OCI-LY7 (cell line): Measurements from ENCODE around the gene ERMP1. TPM values are rescaled to one million over a fixed set of nuclear protein-coding genes. Genes with fewer than 3 reads are reported as not detected.
A peak's percentile ranks its signal among the peaks of the same experiment; 100 is the strongest.

Source experiments
- BruUV-seq: library from RNA; stranded (reverse); fragments of 400-500 nt; replicated peaks from 2 replicates; lab custom pipeline; 2021; lab: Mats Ljungman, UMichigan
- CTCF ChIA-PET: fragments of 300-600 bp; sonication (Branson Sonifier 250); formaldehyde crosslinking; loops from one replicate; lab custom pipeline; 2022; ENCODE audit warnings: antibody characterized with exemption; ENCODE audit not compliant: unreplicated experiment; lab: Charles Lee
- POLR2A ChIA-PET: fragments of 300-600 bp; sonication (Branson Sonifier 250); formaldehyde crosslinking; loops from one replicate; lab custom pipeline; 2022; ENCODE audit warnings: antibody characterized with exemption; lab: Charles Lee
- DNase-seq: peaks from one replicate; pipeline ENCODE4 v3.0.0-alpha.2; 2015; ENCODE audit warnings: low spot score
- H2AFZ ChIP-seq: fragments of 200-600 bp; sonication (generic), shearing (Covaris generic); 2 replicates; pipeline ENCODE4 v1.6.1; 2014; ENCODE audit warnings: mild to moderate bottlenecking, antibody characterized with exemption, low read length, moderate library complexity
- H3K27ac ChIP-seq: fragments of 200-600 bp; sonication (generic); 2 replicates; pipeline ENCODE4 v1.5.1; 2014; ENCODE audit warnings: mixed run types, low read depth, mild to moderate bottlenecking, moderate library complexity, low read length, inconsistent platforms; ENCODE audit not compliant: poor library complexity, severe bottlenecking
- H3K36me3 ChIP-seq: fragments of 200-600 bp; sonication (generic); 2 replicates; pipeline ENCODE4 v1.6.1; 2014; ENCODE audit warnings: mild to moderate bottlenecking, antibody characterized with exemption, low read length, moderate library complexity, mixed read lengths; ENCODE audit not compliant: insufficient read depth
- H3K4me1 ChIP-seq: fragments of 200-600 bp; sonication (generic); 2 replicates; pipeline ENCODE4 v1.5.1; 2014; ENCODE audit warnings: mild to moderate bottlenecking, low read length; ENCODE audit not compliant: insufficient read depth, poor library complexity, severe bottlenecking
- H3K4me2 ChIP-seq: fragments of 200-600 bp; sonication (generic); 2 replicates; pipeline ENCODE4 v1.6.1; 2014; ENCODE audit warnings: mild to moderate bottlenecking, low read length
- H3K4me3 ChIP-seq: fragments of 200-600 bp; sonication (generic); 2 replicates; pipeline ENCODE4 v1.5.1; 2014; ENCODE audit warnings: mild to moderate bottlenecking, low read depth, low read length; ENCODE audit not compliant: poor library complexity, severe bottlenecking
- H3K79me2 ChIP-seq: fragments of 200-600 bp; sonication (generic); 2 replicates; pipeline ENCODE4 v1.6.1; 2016; ENCODE audit warnings: low read depth, mild to moderate bottlenecking, low read length, moderate library complexity, mixed read lengths; ENCODE audit not compliant: insufficient read depth
- H3K9me2 ChIP-seq: fragments of 200-600 bp; sonication (generic); 2 replicates; pipeline ENCODE4 v1.6.1; 2016; ENCODE audit warnings: mild to moderate bottlenecking, low read length, mixed read lengths; ENCODE audit not compliant: insufficient read depth
- H3K9me3 ChIP-seq: fragments of 200-600 bp; sonication (generic); 2 replicates; pipeline ENCODE4 v1.6.1; 2014; ENCODE audit warnings: mild to moderate bottlenecking, mixed run types, low read length, mixed read lengths
- H4K20me1 ChIP-seq: fragments of 200-600 bp; sonication (generic); 2 replicates; pipeline ENCODE4 v1.6.1; 2014; ENCODE audit warnings: mild to moderate bottlenecking, antibody characterized with exemption, low read length, moderate library complexity, mixed read lengths; ENCODE audit not compliant: insufficient read depth
- CTCF ChIP-seq: fragments of 200-600 bp; sonication (generic); conservative IDR thresholded peaks from 2 replicates; pipeline ENCODE4 v1.5.1; 2014; ENCODE audit warnings: mild to moderate bottlenecking, antibody characterized with exemption, low read length, moderate library complexity, mixed read lengths
- EZH2phosphoT487 ChIP-seq: fragments of 200-600 bp; sonication (generic); IDR thresholded peaks from 2 replicates; pipeline ENCODE4 v1.6.1; 2018; ENCODE audit warnings: low read depth, borderline replicate concordance, mild to moderate bottlenecking, mixed run types, antibody characterized with exemption, low read length, moderate library complexity, mixed read lengths
- intact Hi-C: fragments of 100-400 bp; cut with micrococcal nuclease; formaldehyde crosslinking; loops from one replicate; pipeline ENCODE4 v1.10.0; 2022; ENCODE audit not compliant: unreplicated experiment
- total RNA-seq, 2 experiments: library from RNA; depleted of rRNA in 1 of 2; stranded (reverse); fragments of >200 nt in 1 of 2; shearing (Covaris generic) in 1 of 2; gene quantifications; 2 replicates each; pipeline ENCODE4 v1.2.3, GENCODE V29; 2014 to 2022

The ERMP1 gene
- total RNA-seq, 2 experiments from 2014 or later = 7.9 to 14.6 TPM

- peaks cover 16% of the 10 kb centered on the region; the same call in 1 of the 2 replicates for H3K9me3 ChIP-seq
- ChIA-PET POLR2A (interaction anchor here (0.6 to 2.0 kb wide), 2 partner anchors 14 to 83 kb away, joined by 3 to 5 read pairs; no protein-coding TSS in a partner anchor), CTCF (no interaction called here)
- no peak for TF ChIP-seq CTCF
- TF ChIP-seq EZH2phosphoT487 = no peak
- no TSS peak for BruUV-seq
- intact Hi-C loops = no loop called here
- no peaks in the 10 kb centered on the region for H3K79me2 ChIP-seq
- DNase-seq = no peak
- H3K36me3 ChIP-seq = peaks cover 96% of the 10 kb centered on the region
- no peak overlapping the region for H3K4me3 ChIP-seq
- no peak overlapping the region for H3K4me2 ChIP-seq
- H3K27ac ChIP-seq = no peak overlapping the region
- no peak overlapping the region for H2AFZ ChIP-seq
- no peaks in the 10 kb centered on the region for H3K4me1 ChIP-seq
- no peaks in the 10 kb centered on the region for H3K9me2 ChIP-seq
- H4K20me1 ChIP-seq = no peaks in the 10 kb centered on the region
These were observed 82.3 kb downstream of the ERMP1 start for GRCh38 chr9:5750569-5750968.

- no TSS peak for BruUV-seq
- H3K79me2 ChIP-seq = no peaks in the 10 kb centered on the region
- DNase-seq = no peak
- no peak for TF ChIP-seq CTCF
- no peak for TF ChIP-seq EZH2phosphoT487
- H3K4me1 ChIP-seq = no peaks in the 10 kb centered on the region
- H3K4me2 ChIP-seq = no peak overlapping the region
- POLR2A ChIA-PET = interaction anchor here (0.7 to 1.1 kb wide), 3 partner anchors 13 to 28 kb away, joined by 3 read pairs; no protein-coding TSS in a partner anchor
- H4K20me1 ChIP-seq = no peaks in the 10 kb centered on the region
- H3K27ac ChIP-seq = no peak overlapping the region
- H3K9me3 ChIP-seq = peaks cover 16% of the 10 kb centered on the region; the same call in 1 of the 2 replicates
- H3K4me3 ChIP-seq = no peak overlapping the region
- H3K9me2 ChIP-seq = no peaks in the 10 kb centered on the region
- H3K36me3 ChIP-seq = peaks cover 97% of the 10 kb centered on the region
- H2AFZ ChIP-seq = no peak overlapping the region
- intact Hi-C loops = no loop called here
- CTCF ChIA-PET = no interaction called here
These were observed 83.6 kb downstream of the ERMP1 start for GRCh38 chr9:5749306-5749705.

GRCh38 chr9:5748438-5748837 is 84.5 kb downstream of the ERMP1 start:
- Histone ChIP-seq H3K9me2 (no peaks in the 10 kb centered on the region), H3K79me2 (no peaks in the 10 kb centered on the region), H3K9me3 (peaks cover 16% of the 10 kb centered on the region; the same call in 1 of the 2 replicates), H3K4me2 (no peak overlapping the region), H3K36me3 (peaks cover 97% of the 10 kb centered on the region), H3K27ac (no peak overlapping the region), H4K20me1 (no peaks in the 10 kb centered on the region), H2AFZ (no peak overlapping the region), H3K4me1 (no peaks in the 10 kb centered on the region), H3K4me3 (no peak overlapping the region)
- BruUV-seq = TSS peak; percentile 1
- DNase-seq = no peak
- TF ChIP-seq EZH2phosphoT487 (no peak), CTCF (no peak)
- intact Hi-C loops = no loop called here
- ChIA-PET POLR2A (interaction anchor here (0.6 to 1.3 kb wide), 4 partner anchors 12 to 32 kb away, joined by 3 to 4 read pairs (median 3); no protein-coding TSS in a partner anchor), CTCF (no interaction called here)
